ENCODE measurements around the gene TLR3.

TLR3 gene

DNA sequence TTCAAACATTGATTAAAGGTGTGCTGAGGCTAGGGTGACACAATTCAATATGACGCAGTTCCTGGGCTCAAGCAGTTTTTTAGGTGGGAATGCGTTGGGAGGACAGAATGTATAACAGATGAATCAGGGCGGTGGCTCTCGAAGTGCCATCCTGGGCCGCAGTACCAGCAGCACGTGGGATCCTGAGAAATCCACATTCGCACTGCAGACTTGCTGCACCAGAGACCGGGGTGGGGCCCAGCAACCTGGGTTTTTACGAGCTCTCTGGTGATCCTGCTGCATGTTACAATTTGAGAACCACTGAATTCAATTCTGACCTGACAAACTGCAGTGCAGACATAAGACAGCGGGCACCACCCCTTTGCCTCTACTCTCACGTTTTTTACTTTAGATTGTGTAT lies 65.9 kb downstream of the TLR3 start:
- Histone ChIP-seq H3K9me3 (ENCODE audit: control insufficient read depth, insufficient read depth, low read depth, low read length) (no peaks in the 10 kb centered on the region), H3K4me1 (ENCODE audit: control insufficient read depth, insufficient read depth, low read length) (no peaks in the 10 kb centered on the region), H3K4me3 (ENCODE audit: low read depth, low read length) (no peak overlapping the region), H3K36me3 (ENCODE audit: control insufficient read depth in 2 of 2, insufficient read depth in 1 of 2, low read length in 2 of 2) (no peaks in the 10 kb centered on the region), H3K27ac (ENCODE audit: extremely low read depth, low read depth, low read length) (no peak overlapping the region)
- POLR2A ChIA-PET, result no interaction called here
- no peak for TF ChIP-seq HIC1 (tag by site-specific recombination; IDR thresholded peaks at IDR 0.05)
- TF ChIP-seq ZNF843 (tag by site-specific recombination; IDR thresholded peaks at IDR 0.05), result no peak
- TF ChIP-seq ZNF621 (tag by site-specific recombination; IDR thresholded peaks at IDR 0.05), result no peak
- TF ChIP-seq ZNF610 (tag by site-specific recombination; IDR thresholded peaks at IDR 0.05; ENCODE audit: borderline replicate concordance), result no peak
- no peak for TF ChIP-seq ZFP3 (tag by site-specific recombination; IDR thresholded peaks at IDR 0.05; ENCODE audit: low read depth)
- no peak for TF ChIP-seq HOXD13 (CRISPR knock-in tag; IDR thresholded peaks at IDR 0.05; ENCODE audit: borderline replicate concordance)
- TF ChIP-seq EGR2 (tag by site-specific recombination; IDR thresholded peaks at IDR 0.05; ENCODE audit: low read depth), result no peak
- TF ChIP-seq ZNF416 (tag by site-specific recombination; IDR thresholded peaks at IDR 0.05), result no peak
- no peak for TF ChIP-seq ZNF394 (tag by site-specific recombination; IDR thresholded peaks at IDR 0.05; ENCODE audit: borderline replicate concordance)
- TF ChIP-seq ZNF23 (tag by site-specific recombination; IDR thresholded peaks at IDR 0.05; ENCODE audit: borderline replicate concordance), result no peak
- no peak for TF ChIP-seq ZSCAN23 (tag by site-specific recombination; IDR thresholded peaks at IDR 0.05)
- TF ChIP-seq ZNF26 (tag by site-specific recombination; IDR thresholded peaks at IDR 0.05), result no peak
- TF ChIP-seq ZNF624 (tag by site-specific recombination; IDR thresholded peaks at IDR 0.05), result no peak
- TF ChIP-seq ZNF580 (tag by site-specific recombination; IDR thresholded peaks at IDR 0.05), result no peak
- no peak for TF ChIP-seq ZNF792 (tag by site-specific recombination; IDR thresholded peaks at IDR 0.05)
- TF ChIP-seq ZNF223 (tag by site-specific recombination; IDR thresholded peaks at IDR 0.05), result no peak
- no peak for TF ChIP-seq ZNF266 (tag by site-specific recombination; IDR thresholded peaks at IDR 0.05; ENCODE audit: low read depth)
- TF ChIP-seq INSM2 (tag by site-specific recombination; IDR thresholded peaks at IDR 0.05), result no peak
- TF ChIP-seq, protein P1, sequence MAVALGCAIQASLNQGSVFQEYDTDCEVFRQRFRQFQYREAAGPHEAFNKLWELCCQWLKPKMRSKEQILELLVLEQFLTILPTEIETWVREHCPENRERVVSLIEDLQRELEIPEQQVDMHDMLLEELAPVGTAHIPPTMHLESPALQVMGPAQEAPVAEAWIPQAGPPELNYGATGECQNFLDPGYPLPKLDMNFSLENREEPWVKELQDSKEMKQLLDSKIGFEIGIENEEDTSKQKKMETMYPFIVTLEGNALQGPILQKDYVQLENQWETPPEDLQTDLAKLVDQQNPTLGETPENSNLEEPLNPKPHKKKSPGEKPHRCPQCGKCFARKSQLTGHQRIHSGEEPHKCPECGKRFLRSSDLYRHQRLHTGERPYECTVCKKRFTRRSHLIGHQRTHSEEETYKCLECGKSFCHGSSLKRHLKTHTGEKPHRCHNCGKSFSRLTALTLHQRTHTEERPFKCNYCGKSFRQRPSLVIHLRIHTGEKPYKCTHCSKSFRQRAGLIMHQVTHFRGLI (tag by site-specific recombination; IDR thresholded peaks at IDR 0.05), result no peak
- TF ChIP-seq BCL11B (tag by site-specific recombination; IDR thresholded peaks at IDR 0.05; ENCODE audit: low read depth), result no peak
- CTCF ChIA-PET, result interaction anchor here (4.7 kb wide), 1 partner anchor 67 kb away, joined by 30 read pairs; the partner anchor contains the start of gene TLR3
